K562 (cell line): ENCODE measurements around the gene TNIP1. TPM values are rescaled to one million over a fixed set of nuclear protein-coding genes. Genes with fewer than 3 reads are reported as not detected.

ENCODE experiments used
- ARID1B ChIP-seq: fragments of 450-650 bp; IDR thresholded peaks from 2 replicates; pipeline ENCODE4 v1.6.1; 2016; ENCODE audit warnings: antibody characterized with exemption, mild to moderate bottlenecking, inconsistent platforms
- CXXC5 ChIP-seq: fragments of 250-450 bp; sonication (Bioruptor Pico); IDR thresholded peaks from 2 replicates; pipeline ENCODE4 v1.8.0; 2022; ENCODE audit warnings: inconsistent platforms, mild to moderate bottlenecking, moderate library complexity
- HDGF ChIP-seq: fragments of 450-650 bp; IDR thresholded peaks from 2 replicates; pipeline ENCODE4 v1.6.1; 2016
- KDM1A ChIP-seq, 2 experiments: fragments of 450-650 bp; IDR thresholded peaks; 2 replicates each; pipeline ENCODE4 v1.6.1; 2016; ENCODE audit warnings: mild to moderate bottlenecking in 2 of 2
- KHSRP ChIP-seq: fragments of 450-650 bp; IDR thresholded peaks from 2 replicates; pipeline ENCODE4 v1.6.1; 2017
- NCOA1 ChIP-seq: fragments of 450-650 bp; IDR thresholded peaks from 2 replicates; pipeline ENCODE4 v1.6.1; 2016; ENCODE audit warnings: low read depth
- POLR3A ChIP-seq: IDR thresholded peaks from 2 replicates; pipeline ENCODE4 v1.6.1; 2011; ENCODE audit warnings: borderline replicate concordance, mild to moderate bottlenecking, moderate library complexity; ENCODE audit not compliant: insufficient read length, insufficient read depth; ENCODE audit errors: extremely low read depth
- POLR3G ChIP-seq: IDR thresholded peaks from 2 replicates; pipeline ENCODE4 v1.6.1; 2011; ENCODE audit not compliant: insufficient read length, insufficient replicate concordance; ENCODE audit errors: extremely low read depth
- PYGO2 ChIP-seq: fragments of 450-650 bp; IDR thresholded peaks from 2 replicates; pipeline ENCODE4 v1.6.1; 2016; ENCODE audit warnings: mild to moderate bottlenecking, missing genetic modification characterization, moderate library complexity, missing compliant biosample characterization
- RHOXF2B ChIP-seq: fragments of 250-450 bp; sonication (Bioruptor Pico); conservative IDR thresholded peaks from 2 replicates; pipeline ENCODE4 v1.5.1; 2021
- SRF ChIP-seq, 2 experiments: fragments of 250-450, 450-650 bp in 1 of 2; sonication (Bioruptor Pico) in 1 of 2; sonication (generic) in 1 of 2; formaldehyde crosslinking; IDR thresholded peaks; 2 replicates each; pipeline versions ENCODE4 v1.5.0 to v1.5.1; 2020 to 2022; ENCODE audit warnings: mild to moderate bottlenecking in 1 of 2, missing genetic modification reagents in 1 of 2
- ZBTB17 ChIP-seq: fragments of 450-650 bp; formaldehyde crosslinking; IDR thresholded peaks from 2 replicates; pipeline ENCODE4 v1.4.0; 2020; ENCODE audit warnings: mild to moderate bottlenecking
- ZNF197 ChIP-seq: fragments of 200-800 bp; sonication (Bioruptor generic); IDR thresholded peaks from 2 replicates; pipeline ENCODE4 v1.6.1; 2016; ENCODE audit warnings: low read depth, missing genetic modification characterization, missing compliant biosample characterization
- ZNF217 ChIP-seq: sonication (generic); formaldehyde crosslinking; IDR thresholded peaks from 2 replicates; pipeline ENCODE4 v1.8.0; 2022; ENCODE audit warnings: mild to moderate bottlenecking, missing genetic modification reagents
- ZNF644 ChIP-seq: fragments of 200-800 bp; sonication (Bioruptor generic); IDR thresholded peaks from 2 replicates; pipeline ENCODE4 v1.6.1; 2016; ENCODE audit warnings: low read depth, missing genetic modification characterization, missing compliant biosample characterization
- ZNF780A ChIP-seq: fragments of 250-450 bp; sonication (Bioruptor Pico); IDR thresholded peaks from 2 replicates; pipeline ENCODE4 v1.5.0; 2021; ENCODE audit warnings: mild to moderate bottlenecking
- polyA plus RNA-seq, 8 experiments: library from polyadenylated mRNA; depleted of rRNA in 4 of 8; stranded (reverse) in 5 of 8; unstranded in 3 of 8; fragments of >200 nt; fragmentation: Nextera tagmentation in 2 of 8; fragmentation: Illumina TruSeq in 1 of 8; extraction: Ambion mirVana in 2 of 8; extraction: Trizol in 1 of 8; gene quantifications; 2 replicates each; pipeline versions ENCODE4 v1.2.1 to v1.2.3, GENCODE V29; 2011 to 2014; ENCODE audit warnings: inconsistent platforms in 1 of 8, missing spikeins in 1 of 8
- total RNA-seq, 7 experiments: library from RNA; depleted of rRNA in 6 of 7; stranded (reverse); fragments of >200 nt in 6 of 7; fragmentation: Illumina TruSeq in 2 of 7; extraction: Trizol in 2 of 7; gene quantifications; 2 replicates each; pipeline versions ENCODE4 v1.2.1 to v1.2.3, GENCODE V29; 2011 to 2021; ENCODE audit warnings: low replicate concordance in 1 of 7
- TF ChIP-seq, protein P1 (sequence below): fragments of 200-800 bp; sonication (Bioruptor generic); IDR thresholded peaks from 2 replicates; pipeline ENCODE4 v1.6.1; 2017; ENCODE audit warnings: missing genetic modification characterization, missing compliant biosample characterization
- TF ChIP-seq, protein P2 (sequence below): fragments of 450-650 bp; formaldehyde crosslinking; IDR thresholded peaks from 2 replicates; pipeline ENCODE4 v1.4.0; 2020; ENCODE audit warnings: mild to moderate bottlenecking, mixed read lengths
- TF ChIP-seq, protein P3 (sequence below): fragments of 250-450 bp; sonication (Bioruptor Pico); IDR thresholded peaks from 2 replicates; pipeline ENCODE4 v1.8.0; 2022; ENCODE audit warnings: moderate library complexity, mild to moderate bottlenecking, inconsistent platforms
- TF ChIP-seq, protein P4 (sequence below): fragments of 450-650 bp; IDR thresholded peaks from 2 replicates; pipeline ENCODE4 v1.6.1; 2017; ENCODE audit warnings: antibody characterized with exemption, mild to moderate bottlenecking
- TF ChIP-seq, protein P5 (sequence below): fragments of 250-450 bp; sonication (Bioruptor Pico); IDR thresholded peaks from 2 replicates; pipeline ENCODE4 v1.5.0; 2021

TNIP1 gene
- total and polyA plus RNA-seq, 9 of the 15 experiments (the other 6 are each of a cell fraction or from before 2014, with no cell fraction given) = 0.46 to 41.0 (median 24.6) TPM

DNA sequence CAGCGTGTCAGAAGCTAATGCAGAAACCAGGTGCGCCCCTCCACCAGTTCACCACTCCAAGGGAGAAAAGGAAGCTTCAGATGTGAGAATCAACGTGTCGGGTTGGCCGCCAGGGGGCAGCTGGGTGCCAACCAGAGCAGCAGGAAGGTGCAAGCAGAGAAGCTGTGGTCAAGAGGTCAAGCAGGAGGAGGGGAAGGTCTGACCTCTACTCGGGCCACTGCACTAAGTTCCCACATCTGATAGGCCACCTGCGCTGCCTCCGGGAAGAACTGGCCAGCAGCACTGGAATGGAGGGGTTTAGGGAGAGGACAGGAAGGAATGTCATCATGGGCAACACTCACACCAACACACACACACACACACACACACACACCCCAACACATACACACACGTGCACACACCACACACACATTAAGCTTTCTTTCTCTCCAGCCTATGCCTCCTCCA lies 45.4 kb upstream of the TNIP1 start (continued):
- TF ChIP-seq, protein P1, sequence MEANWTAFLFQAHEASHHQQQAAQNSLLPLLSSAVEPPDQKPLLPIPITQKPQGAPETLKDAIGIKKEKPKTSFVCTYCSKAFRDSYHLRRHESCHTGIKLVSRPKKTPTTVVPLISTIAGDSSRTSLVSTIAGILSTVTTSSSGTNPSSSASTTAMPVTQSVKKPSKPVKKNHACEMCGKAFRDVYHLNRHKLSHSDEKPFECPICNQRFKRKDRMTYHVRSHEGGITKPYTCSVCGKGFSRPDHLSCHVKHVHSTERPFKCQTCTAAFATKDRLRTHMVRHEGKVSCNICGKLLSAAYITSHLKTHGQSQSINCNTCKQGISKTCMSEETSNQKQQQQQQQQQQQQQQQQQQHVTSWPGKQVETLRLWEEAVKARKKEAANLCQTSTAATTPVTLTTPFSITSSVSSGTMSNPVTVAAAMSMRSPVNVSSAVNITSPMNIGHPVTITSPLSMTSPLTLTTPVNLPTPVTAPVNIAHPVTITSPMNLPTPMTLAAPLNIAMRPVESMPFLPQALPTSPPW = peak; percentile 52; the same call in 1 of the 2 replicates
- TF ChIP-seq SRF (CRISPR knock-in tag; IDR thresholded peaks at IDR 0.05) (no peak), ZNF217 (CRISPR knock-in tag) (no peak), ZNF197 (CRISPR knock-in tag) (no peak), KDM1A (IDR thresholded peaks at IDR 0.05) (peak; percentile 46 to 61; a peak in 3 of 4 replicates), ZNF780A (no peak), HDGF (peak; percentile 89), ARID1B (peak; percentile 71), POLR3A (no peak), ZBTB17 (no peak), ZNF644 (tag) (no peak), CXXC5 (CRISPR knock-in tag) (peak; percentile 48; the same call in 1 of the 2 replicates), RHOXF2B (CRISPR knock-in tag) (no peak), NCOA1 (peak; percentile 31; the same call in 1 of the 2 replicates), KHSRP (no peak), PYGO2 (no peak), POLR3G (no peak)
- TF ChIP-seq, protein P2, sequence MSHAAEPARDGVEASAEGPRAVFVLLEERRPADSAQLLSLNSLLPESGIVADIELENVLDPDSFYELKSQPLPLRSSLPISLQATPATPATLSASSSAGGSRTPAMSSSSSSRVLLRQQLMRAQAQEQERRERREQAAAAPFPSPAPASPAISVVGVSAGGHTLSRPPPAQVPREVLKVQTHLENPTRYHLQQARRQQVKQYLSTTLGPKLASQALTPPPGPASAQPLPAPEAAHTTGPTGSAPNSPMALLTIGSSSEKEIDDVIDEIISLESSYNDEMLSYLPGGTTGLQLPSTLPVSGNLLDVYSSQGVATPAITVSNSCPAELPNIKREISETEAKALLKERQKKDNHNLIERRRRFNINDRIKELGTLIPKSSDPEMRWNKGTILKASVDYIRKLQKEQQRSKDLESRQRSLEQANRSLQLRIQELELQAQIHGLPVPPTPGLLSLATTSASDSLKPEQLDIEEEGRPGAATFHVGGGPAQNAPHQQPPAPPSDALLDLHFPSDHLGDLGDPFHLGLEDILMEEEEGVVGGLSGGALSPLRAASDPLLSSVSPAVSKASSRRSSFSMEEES = no peak
- TF ChIP-seq, protein P3, sequence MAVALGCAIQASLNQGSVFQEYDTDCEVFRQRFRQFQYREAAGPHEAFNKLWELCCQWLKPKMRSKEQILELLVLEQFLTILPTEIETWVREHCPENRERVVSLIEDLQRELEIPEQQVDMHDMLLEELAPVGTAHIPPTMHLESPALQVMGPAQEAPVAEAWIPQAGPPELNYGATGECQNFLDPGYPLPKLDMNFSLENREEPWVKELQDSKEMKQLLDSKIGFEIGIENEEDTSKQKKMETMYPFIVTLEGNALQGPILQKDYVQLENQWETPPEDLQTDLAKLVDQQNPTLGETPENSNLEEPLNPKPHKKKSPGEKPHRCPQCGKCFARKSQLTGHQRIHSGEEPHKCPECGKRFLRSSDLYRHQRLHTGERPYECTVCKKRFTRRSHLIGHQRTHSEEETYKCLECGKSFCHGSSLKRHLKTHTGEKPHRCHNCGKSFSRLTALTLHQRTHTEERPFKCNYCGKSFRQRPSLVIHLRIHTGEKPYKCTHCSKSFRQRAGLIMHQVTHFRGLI (CRISPR knock-in tag) = no peak
- TF ChIP-seq, protein P4, sequence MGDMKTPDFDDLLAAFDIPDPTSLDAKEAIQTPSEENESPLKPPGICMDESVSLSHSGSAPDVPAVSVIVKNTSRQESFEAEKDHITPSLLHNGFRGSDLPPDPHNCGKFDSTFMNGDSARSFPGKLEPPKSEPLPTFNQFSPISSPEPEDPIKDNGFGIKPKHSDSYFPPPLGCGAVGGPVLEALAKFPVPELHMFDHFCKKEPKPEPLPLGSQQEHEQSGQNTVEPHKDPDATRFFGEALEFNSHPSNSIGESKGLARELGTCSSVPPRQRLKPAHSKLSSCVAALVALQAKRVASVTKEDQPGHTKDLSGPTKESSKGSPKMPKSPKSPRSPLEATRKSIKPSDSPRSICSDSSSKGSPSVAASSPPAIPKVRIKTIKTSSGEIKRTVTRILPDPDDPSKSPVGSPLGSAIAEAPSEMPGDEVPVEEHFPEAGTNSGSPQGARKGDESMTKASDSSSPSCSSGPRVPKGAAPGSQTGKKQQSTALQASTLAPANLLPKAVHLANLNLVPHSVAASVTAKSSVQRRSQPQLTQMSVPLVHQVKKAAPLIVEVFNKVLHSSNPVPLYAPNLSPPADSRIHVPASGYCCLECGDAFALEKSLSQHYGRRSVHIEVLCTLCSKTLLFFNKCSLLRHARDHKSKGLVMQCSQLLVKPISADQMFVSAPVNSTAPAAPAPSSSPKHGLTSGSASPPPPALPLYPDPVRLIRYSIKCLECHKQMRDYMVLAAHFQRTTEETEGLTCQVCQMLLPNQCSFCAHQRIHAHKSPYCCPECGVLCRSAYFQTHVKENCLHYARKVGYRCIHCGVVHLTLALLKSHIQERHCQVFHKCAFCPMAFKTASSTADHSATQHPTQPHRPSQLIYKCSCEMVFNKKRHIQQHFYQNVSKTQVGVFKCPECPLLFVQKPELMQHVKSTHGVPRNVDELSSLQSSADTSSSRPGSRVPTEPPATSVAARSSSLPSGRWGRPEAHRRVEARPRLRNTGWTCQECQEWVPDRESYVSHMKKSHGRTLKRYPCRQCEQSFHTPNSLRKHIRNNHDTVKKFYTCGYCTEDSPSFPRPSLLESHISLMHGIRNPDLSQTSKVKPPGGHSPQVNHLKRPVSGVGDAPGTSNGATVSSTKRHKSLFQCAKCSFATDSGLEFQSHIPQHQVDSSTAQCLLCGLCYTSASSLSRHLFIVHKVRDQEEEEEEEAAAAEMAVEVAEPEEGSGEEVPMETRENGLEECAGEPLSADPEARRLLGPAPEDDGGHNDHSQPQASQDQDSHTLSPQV = no peak
- TF ChIP-seq, protein P5, sequence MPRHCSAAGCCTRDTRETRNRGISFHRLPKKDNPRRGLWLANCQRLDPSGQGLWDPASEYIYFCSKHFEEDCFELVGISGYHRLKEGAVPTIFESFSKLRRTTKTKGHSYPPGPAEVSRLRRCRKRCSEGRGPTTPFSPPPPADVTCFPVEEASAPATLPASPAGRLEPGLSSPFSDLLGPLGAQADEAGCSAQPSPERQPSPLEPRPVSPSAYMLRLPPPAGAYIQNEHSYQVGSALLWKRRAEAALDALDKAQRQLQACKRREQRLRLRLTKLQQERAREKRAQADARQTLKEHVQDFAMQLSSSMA (CRISPR knock-in tag) = no peak
